IMR-90 (cell line): ENCODE measurements around the gene TRIM17. TPM values are rescaled to one million over a fixed set of nuclear protein-coding genes. Genes with fewer than 3 reads are reported as not detected.

Experiments
- ATAC-seq: fragments of 200-7000 bp; cut with Tn5 transposase; 2 replicates; pipeline ENCODE4 v1.9.1; 2020; ENCODE audit warnings: low read depth, mild to moderate bottlenecking, moderate library complexity
- BruUV-seq: library from RNA; stranded (reverse); fragments of 400-500 nt; replicated peaks from 2 replicates; lab custom pipeline; 2021; lab: Mats Ljungman, UMichigan
- CTCF ChIA-PET: fragments of 300-600 bp; formaldehyde crosslinking; extraction: SDS; loops from one replicate; lab custom pipeline; 2021; ENCODE audit warnings: antibody characterized with exemption; lab: Yijun Ruan, JAX
- POLR2A ChIA-PET: fragments of 300-600 bp; sonication (Branson Sonifier 250); formaldehyde crosslinking; loops from one replicate; lab custom pipeline; 2022; ENCODE audit warnings: antibody characterized with exemption; ENCODE audit not compliant: unreplicated experiment; lab: Charles Lee
- DNase-seq: peaks from one replicate; pipeline ENCODE4 v3.0.0; 2013
- H2AFZ ChIP-seq: replicated peaks from 2 replicates; pipeline ENCODE3; 2013; ENCODE audit warnings: low read length, mild to moderate bottlenecking; ENCODE audit not compliant: poor library complexity
- H2AK5ac ChIP-seq: 2 replicates; pipeline ENCODE4 v1.6.1; 2013; ENCODE audit warnings: low read depth, low read length, inconsistent platforms
- H2AK9ac ChIP-seq: replicated peaks from 2 replicates; pipeline ENCODE3; 2013; ENCODE audit warnings: mild to moderate bottlenecking, low read depth, low read length, moderate library complexity; ENCODE audit not compliant: poor library complexity
- H2BK120ac ChIP-seq: 2 replicates; pipeline ENCODE4 v1.6.1; 2013; ENCODE audit warnings: low read depth, low read length, inconsistent platforms
- H2BK15ac ChIP-seq: 3 replicates; pipeline ENCODE4 v1.6.1; 2013; ENCODE audit warnings: low read depth, low read length, inconsistent platforms
- H2BK20ac ChIP-seq: 2 replicates; pipeline ENCODE4 v1.6.1; 2013; ENCODE audit warnings: low read depth, mild to moderate bottlenecking, inconsistent platforms, low read length, moderate library complexity
- H2BK5ac ChIP-seq: 2 replicates; pipeline ENCODE4 v1.6.1; 2013; ENCODE audit warnings: mild to moderate bottlenecking, low read depth, low read length, inconsistent platforms; ENCODE audit not compliant: poor library complexity, severe bottlenecking
- H3K14ac ChIP-seq: replicated peaks from 2 replicates; pipeline ENCODE4 v1.6.1; 2013; ENCODE audit warnings: low read depth, low read length, inconsistent platforms
- H3K18ac ChIP-seq: 2 replicates; pipeline ENCODE4 v1.6.1; 2013; ENCODE audit warnings: low read depth, low read length, control low read depth
- H3K23ac ChIP-seq: 2 replicates; pipeline ENCODE4 v1.6.1; 2013; ENCODE audit warnings: low read depth, low read length, inconsistent platforms
- H3K27ac ChIP-seq: 2 replicates; pipeline ENCODE4 v1.5.1; 2013; ENCODE audit warnings: mild to moderate bottlenecking, control low read depth, low read length; ENCODE audit not compliant: insufficient read depth
- H3K27me3 ChIP-seq: 2 replicates; pipeline ENCODE4 v1.6.1; 2013; ENCODE audit warnings: low read length; ENCODE audit not compliant: control insufficient read depth, insufficient read depth
- H3K36me3 ChIP-seq: 2 replicates; pipeline ENCODE4 v1.6.1; 2013; ENCODE audit warnings: low read length, mixed read lengths; ENCODE audit not compliant: control insufficient read depth, insufficient read depth
- H3K4ac ChIP-seq: 2 replicates; pipeline ENCODE4 v1.6.1; 2013; ENCODE audit warnings: low read depth, low read length, inconsistent platforms
- H3K4me1 ChIP-seq: 2 replicates; pipeline ENCODE4 v1.6.1; 2013; ENCODE audit warnings: low read length, mixed read lengths; ENCODE audit not compliant: control insufficient read depth, insufficient read depth
- H3K4me2 ChIP-seq: 2 replicates; pipeline ENCODE4 v1.6.1; 2013; ENCODE audit warnings: low read depth, mild to moderate bottlenecking, control low read depth, low read length, moderate library complexity
- H3K4me3 ChIP-seq: 2 replicates; pipeline ENCODE4 v1.5.1; 2013; ENCODE audit warnings: low read depth, mild to moderate bottlenecking, control low read depth, low read length, moderate library complexity; ENCODE audit not compliant: insufficient read depth
- H3K56ac ChIP-seq: 2 replicates; pipeline ENCODE4 v1.6.1; 2013; ENCODE audit warnings: low read length, inconsistent platforms; ENCODE audit not compliant: insufficient read depth; ENCODE audit errors: extremely low read depth
- H3K79me1 ChIP-seq, 2 experiments: 2 replicates each; pipeline ENCODE4 v1.6.1; 2013; ENCODE audit warnings: low read length in 2 of 2, inconsistent platforms in 1 of 2, low read depth in 1 of 2
- H3K9ac ChIP-seq: 2 replicates; pipeline ENCODE4 v1.6.1; 2013; ENCODE audit warnings: low read depth, low read length, control low read depth
- H3K9me1 ChIP-seq: 2 replicates; pipeline ENCODE4 v1.6.1; 2013; ENCODE audit warnings: low read length, inconsistent platforms; ENCODE audit not compliant: insufficient read depth
- H3K9me3 ChIP-seq: 2 replicates; pipeline ENCODE4 v1.6.1; 2013; ENCODE audit warnings: low read length; ENCODE audit not compliant: control insufficient read depth, insufficient read depth
- H4K20me1 ChIP-seq: 2 replicates; pipeline ENCODE4 v1.6.1; 2013; ENCODE audit warnings: low read length, inconsistent platforms; ENCODE audit not compliant: insufficient read depth
- H4K5ac ChIP-seq: 2 replicates; pipeline ENCODE4 v1.6.1; 2013; ENCODE audit warnings: mild to moderate bottlenecking, low read depth, low read length, control low read depth
- H4K8ac ChIP-seq, 2 experiments: 2 replicates each; pipeline ENCODE4 v1.6.1; 2013; ENCODE audit warnings: low read depth in 2 of 2, low read length in 2 of 2, control low read depth in 1 of 2, inconsistent platforms in 1 of 2
- H4K91ac ChIP-seq: 2 replicates; pipeline ENCODE4 v1.6.1; 2013; ENCODE audit warnings: low read depth, low read length, inconsistent platforms; ENCODE audit not compliant: insufficient read depth
- BHLHE40 ChIP-seq: fragments of 150-350 bp; IDR thresholded peaks from 2 replicates; pipeline ENCODE4 v1.6.1; 2016; ENCODE audit warnings: mild to moderate bottlenecking, low read depth, low read length
- CEBPB ChIP-seq: IDR thresholded peaks from 2 replicates; pipeline ENCODE4 v1.6.1; 2012; ENCODE audit warnings: low read depth, low read length, improper control_type of control experiment
- CHD1 ChIP-seq: IDR thresholded peaks from 2 replicates; pipeline ENCODE4 v1.6.1; 2012; ENCODE audit warnings: low read depth, low read length, improper control_type of control experiment
- CTCF ChIP-seq: conservative IDR thresholded peaks from 2 replicates; pipeline ENCODE4 v1.5.1; 2012; ENCODE audit warnings: mild to moderate bottlenecking, low read depth, low read length, improper control_type of control experiment
- MAZ ChIP-seq: IDR thresholded peaks from 2 replicates; pipeline ENCODE4 v1.6.1; 2012; ENCODE audit warnings: low read depth, mild to moderate bottlenecking, low read length, improper control_type of control experiment, moderate library complexity, borderline replicate concordance
- MXI1 ChIP-seq: IDR thresholded peaks from 2 replicates; pipeline ENCODE4 v1.6.1; 2012; ENCODE audit warnings: low read depth, mild to moderate bottlenecking, low read length, moderate library complexity, borderline replicate concordance
- NFE2L2 ChIP-seq: fragments of 150-350 bp; IDR thresholded peaks from 2 replicates; pipeline ENCODE4 v1.6.1; 2016; ENCODE audit warnings: low read depth, mild to moderate bottlenecking, low read length
- POLR2A ChIP-seq: IDR thresholded peaks from 2 replicates; pipeline ENCODE4 v1.6.1; 2012; ENCODE audit warnings: mild to moderate bottlenecking, low read depth, low read length
- RAD21 ChIP-seq: IDR thresholded peaks from 2 replicates; pipeline ENCODE4 v1.6.1; 2012; ENCODE audit warnings: low read length, improper control_type of control experiment
- RCOR1 ChIP-seq: IDR thresholded peaks from 2 replicates; pipeline ENCODE4 v1.6.1; 2012; ENCODE audit warnings: mild to moderate bottlenecking, low read length, improper control_type of control experiment; ENCODE audit not compliant: insufficient replicate concordance
- RFX5 ChIP-seq: IDR thresholded peaks from 2 replicates; pipeline ENCODE4 v1.8.0; 2012; ENCODE audit warnings: low read depth, mild to moderate bottlenecking, low read length, moderate library complexity
- SMC3 ChIP-seq: fragments of 150-350 bp; IDR thresholded peaks from 2 replicates; pipeline ENCODE4 v1.6.1; 2016; ENCODE audit warnings: low read depth, mild to moderate bottlenecking, antibody characterized with exemption, low read length, moderate library complexity
- USF2 ChIP-seq: fragments of 150-350 bp; IDR thresholded peaks from 2 replicates; pipeline ENCODE4 v1.6.1; 2017; ENCODE audit warnings: mild to moderate bottlenecking, antibody characterized with exemption, low read length, low read depth
- WGBS, 2 experiments: methylation state at CpG; one replicate each; pipeline versions ENCODE4 v1.1.5 to v1.1.7; 2013; ENCODE audit warnings: missing lambda C conversion rate in 2 of 2; ENCODE audit not compliant: insufficient read length in 1 of 2; ENCODE audit errors: extremely low coverage in 2 of 2; 5-methylcytosine and 5-hydroxymethylcytosine counted together
- dilution Hi-C: fragments of 300-500 bp; cut with HindIII; formaldehyde crosslinking; loops from one replicate; pipeline ENCODE4 v1.14.3; 2018; ENCODE audit warnings: low sequenced_read_pairs; ENCODE audit not compliant: unreplicated experiment
- in situ Hi-C: fragments of 300-500 bp; cut with MboI; formaldehyde crosslinking; loops from 3 replicates; pipeline ENCODE4 v1.14.3; 2019; ENCODE audit warnings: low sequenced_read_pairs, inconsistent platforms, mixed read lengths
- intact Hi-C: fragments of 100-400 bp; cut with micrococcal nuclease; formaldehyde crosslinking; loops from 2 replicates; pipeline ENCODE4 v1.10.0; 2022
- polyA plus RNA-seq, 3 experiments: library from polyadenylated mRNA; depleted of rRNA; stranded (reverse); fragments of >200 nt; gene quantifications; 2 replicates each; pipeline ENCODE4 v1.2.3, GENCODE V29; 2012; ENCODE audit warnings: low replicate concordance in 1 of 3
- total RNA-seq: library from RNA; depleted of rRNA; stranded (reverse); fragments of >200 nt; gene quantifications from 2 replicates; pipeline ENCODE4 v1.2.3, GENCODE V29; 2012

Gene TRIM17
- total and polyA plus RNA-seq, 2 of the 4 experiments (the other 2 are of a cell fraction) = 0.39 TPM; not detected in 1

- no peak for TF ChIP-seq SMC3
These were observed 22.7 kb downstream of the TRIM17 start (continued) for GRCh38 chr1:228393811-228394570.

- dilution Hi-C loops = no loop called here
- Histone ChIP-seq H3K4me3 (no peak overlapping the region), H3K4me2 (no peak overlapping the region), H3K9me3 (no peaks in the 10 kb centered on the region), H4K20me1 (peaks cover 9% of the 10 kb centered on the region; the same call in 1 of the 2 replicates), H3K27ac (peak overlapping the region; percentile 39; the same call in 1 of the 2 replicates), H3K56ac (no peak overlapping the region), H2AK5ac (no peak overlapping the region), H3K36me3 (peaks cover 38% of the 10 kb centered on the region), H3K79me1 (peaks cover 4 to 23% of the 10 kb centered on the region in 2 experiments), H2BK120ac (no peak overlapping the region), H3K9me1 (peaks cover 8% of the 10 kb centered on the region; the same call in 1 of the 2 replicates), H4K8ac (peak overlapping the region in 1 of 2 experiments; percentile 1; a peak in 1 of 4 replicates), H3K9ac (no peak overlapping the region), H2BK5ac (no peak overlapping the region), H3K23ac (no peak overlapping the region), H3K4me1 (peaks cover 20% of the 10 kb centered on the region), H3K27me3 (no peaks in the 10 kb centered on the region), H4K91ac (no peak overlapping the region), H3K4ac (no peak overlapping the region), H2AK9ac (peak overlapping the region; percentile 51), H2BK15ac (no peak overlapping the region), H2AFZ (no peak overlapping the region), H3K14ac (peak overlapping the region; percentile 52), H2BK20ac (no peak overlapping the region), H3K18ac (no peak overlapping the region), H4K5ac (no peak overlapping the region)
- POLR2A ChIA-PET = no interaction called here
- no CpG with 5 or more reads among the region's 8 CpGs for WGBS, 2 experiments
- in situ Hi-C loops = no loop called here
- ATAC-seq = peak; percentile 90
- peak; percentile 73 for DNase-seq
- CTCF ChIA-PET = interaction anchor here (0.9 to 1.4 kb wide), 8 partner anchors 9 to 118 kb away, joined by 3 to 9 read pairs (median 4); partner anchors contain the start of gene TRIM11
- BruUV-seq = no TSS peak
- intact Hi-C loops = loop anchor here (1.0 to 5.0 kb wide), 3 partner anchors 166 to 261 kb away; no protein-coding TSS in a partner anchor
- no peak for TF ChIP-seq POLR2A
- TF ChIP-seq MAZ = no peak; the same call in 1 of the 2 replicates
- TF ChIP-seq RAD21 = peak; percentile 46
- TF ChIP-seq CHD1 = no peak
- TF ChIP-seq RFX5 = no peak
- no peak for TF ChIP-seq USF2
- TF ChIP-seq CEBPB = 0 out of 2 replicates have a peak, but pooled peaks have one; percentile 12
- peak; percentile 60 for TF ChIP-seq CTCF
- no peak for TF ChIP-seq NFE2L2
- TF ChIP-seq BHLHE40 = no peak
- TF ChIP-seq RCOR1 = no peak
- TF ChIP-seq MXI1 = no peak
These were observed 23.4 kb downstream of the TRIM17 start for GRCh38 chr1:228393268-228393701.
